Right lobe of liver (tissue), 6 donors: ENCODE data around the gene SPRYD3. TPM values are rescaled to one million over a fixed set of nuclear protein-coding genes. Genes with fewer than 3 reads are reported as not detected.

Experiments used
- ATAC-seq, 4 donors: fragments of 200-7000 bp; cut with Tn5 transposase; one replicate each; pipeline ENCODE4 v1.9.1; 2020; ENCODE audit warnings: mild to moderate bottlenecking in 4 of 4, moderate library complexity in 4 of 4
- DNase-seq, 3 donors: peaks; one replicate each; pipeline ENCODE4 v3.0.0-alpha.2; 2020
- H3K27ac ChIP-seq, 3 donors: fragments of 200-600 bp; one replicate each; pipeline ENCODE4 v1.8.0; 2022
- H3K27me3 ChIP-seq, 2 donors: fragments of 200-600 bp; one replicate each; pipeline ENCODE4 v1.8.0; 2022
- H3K36me3 ChIP-seq, 4 donors: fragments of 200-600 bp; sonication (generic) in 1 of 4; one replicate each; pipeline versions ENCODE4 v1.5.1 to v1.8.0; 2017 to 2022; ENCODE audit warnings: control low read depth in 1 of 4
- H3K4me1 ChIP-seq, 4 donors: fragments of 200-600 bp; sonication (generic) in 1 of 4; one replicate each; pipeline versions ENCODE4 v1.5.1 to v1.8.0; 2017 to 2022; ENCODE audit warnings: control low read depth in 1 of 4
- H3K4me3 ChIP-seq, 3 donors: fragments of 200-600 bp; one replicate each; pipeline ENCODE4 v1.8.0; 2022
- H3K9me3 ChIP-seq, 4 donors: fragments of 200-600 bp; sonication (generic) in 1 of 4; one replicate each; pipeline versions ENCODE4 v1.5.1 to v1.8.0; 2017 to 2022; ENCODE audit warnings: control low read depth in 1 of 4
- CTCF ChIP-seq, 4 donors: fragments of 200-600 bp in 3 of 4; fragments of 450-650 bp in 1 of 4; IDR thresholded peaks; one replicate each; pipeline versions ENCODE4 v1.5.1 to v1.8.0; 2016 to 2022; ENCODE audit warnings: antibody characterized with exemption in 4 of 4, mild to moderate bottlenecking in 2 of 4
- POLR2A ChIP-seq: fragments of 450-650 bp; IDR thresholded peaks from one replicate; pipeline ENCODE4 v1.6.1; 2017; ENCODE audit warnings: antibody characterized with exemption, mild to moderate bottlenecking
- WGBS: methylation state at CpG from one replicate; pipeline ENCODE4 v1.1.6; 2018; ENCODE audit warnings: low coverage, low lambda C conversion rate; ENCODE audit not compliant: insufficient coverage; ENCODE audit errors: missing lambda C conversion rate; 5-methylcytosine and 5-hydroxymethylcytosine counted together
- intact Hi-C, 2 donors: fragments of 100-400 bp; cut with DNase I; formaldehyde crosslinking; loops; one replicate each; pipeline versions ENCODE4 v1.11.2 to v1.14.1; 2022
- total RNA-seq, 6 experiments: library from RNA; depleted of rRNA in 2 of 6; stranded (reverse); fragments of >200 nt in 2 of 6; fragmentation: NEBNext Ultra II Directional in 3 of 6; extraction: Animal tissue kit (Norgen Biotek cat#: 25700) in 3 of 6; gene quantifications; one replicate each; pipeline versions ENCODE4 v1.1.0 to v1.2.4, GENCODE V29; 2016 to 2023
- donor health status: DM: no; HTN: yes; CAD: no.
- donor health status: DM: no; HTN: no; CAD: no.
- donor health status: DM: no; HTN: no; CAD: no.
- donor health status: DM: no; HTN: yes; CAD: no.
- donor health status: DM: no; HTN: yes; CAD: no.

Gene SPRYD3
- total RNA-seq, 6 experiments from 2014 or later, result 12.3 to 18.2 (median 14.4) TPM

DNA sequence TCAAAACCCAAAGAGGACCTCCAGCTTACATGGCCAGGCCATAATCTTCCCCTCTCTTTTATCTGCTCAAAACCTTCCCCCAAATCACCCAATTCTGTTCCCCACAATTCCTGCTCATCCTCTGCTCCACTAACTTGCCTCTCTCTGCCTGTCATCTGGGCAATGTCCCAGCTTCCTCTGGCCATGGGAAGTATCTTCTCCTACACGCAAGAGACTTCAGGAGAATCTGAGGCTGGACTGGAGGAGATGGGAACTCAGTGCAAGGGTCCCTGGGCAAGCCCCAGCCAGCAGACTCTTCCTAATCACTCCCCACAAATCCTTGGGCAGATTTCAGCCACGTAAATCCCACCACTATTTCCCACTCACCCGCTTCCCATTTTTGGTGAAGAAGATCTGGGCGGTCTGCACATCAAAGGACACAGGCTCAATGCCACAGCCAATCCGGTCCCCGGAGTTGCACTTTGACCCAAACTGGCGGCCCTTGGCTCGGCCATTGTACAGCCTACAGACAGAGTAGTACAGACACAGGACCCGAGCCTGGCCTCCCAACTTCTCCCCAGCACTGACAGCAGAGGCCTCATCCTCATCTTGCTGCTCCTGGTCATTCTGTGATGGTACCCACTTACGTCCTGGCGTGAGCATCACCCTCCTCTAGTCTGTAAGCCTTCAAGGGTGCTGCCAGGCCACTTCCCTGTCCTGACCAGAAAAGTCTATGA, 4.7 kb downstream of the SPRYD3 start:
- H3K27me3 ChIP-seq, result no peaks in the 10 kb centered on the region
- TF ChIP-seq POLR2A, result no peak
- peaks cover 0 to 25% (median 6%) of the 10 kb centered on the region in 4 donors for H3K36me3 ChIP-seq
- intact Hi-C loops, result loop anchor here in 1 of 2 donors (10.0 kb wide), 1 partner anchor 210 kb away; no protein-coding TSS in a partner anchor
- H3K4me1 ChIP-seq, result peaks cover 0 to 21% (median 3%) of the 10 kb centered on the region in 4 donors
- ATAC-seq (no peak), DNase-seq (no peak)
- no peak overlapping the region for H3K27ac ChIP-seq
- no peaks in the 10 kb centered on the region for H3K9me3 ChIP-seq
- WGBS, result 74% methylated on average over 7 of the region's 11 CpGs
- no peak overlapping the region for H3K4me3 ChIP-seq

- H3K27ac ChIP-seq, result no peak overlapping the region
- no peaks in the 10 kb centered on the region for H3K9me3 ChIP-seq
- TF ChIP-seq POLR2A, result no peak
- no peak for TF ChIP-seq CTCF (IDR thresholded peaks at IDR 0.05)
- no peak overlapping the region for H3K4me3 ChIP-seq
- peaks cover 0 to 25% (median 6%) of the 10 kb centered on the region in 4 donors for H3K36me3 ChIP-seq
- peaks cover 0 to 21% (median 3%) of the 10 kb centered on the region in 4 donors for H3K4me1 ChIP-seq
- ATAC-seq, result peak; percentile 5 to 55 (median 41)
- 34% methylated on average over 6 of the region's 6 CpGs for WGBS
- intact Hi-C loops, result loop anchor here in 1 of 2 donors (10.0 kb wide), 1 partner anchor 211 kb away; no protein-coding TSS in a partner anchor
- no peaks in the 10 kb centered on the region for H3K27me3 ChIP-seq
- no peak for DNase-seq
These were observed 5.3 kb downstream of the SPRYD3 start for GRCh38 chr12:53073881-53074280.

- Histone ChIP-seq H3K9me3 (no peaks in the 10 kb centered on the region), H3K27me3 (no peaks in the 10 kb centered on the region), H3K36me3 (peaks cover 0 to 25% (median 6%) of the 10 kb centered on the region in 4 donors), H3K4me3 (no peak overlapping the region), H3K27ac (peak overlapping the region in 2 of 3 donors; percentile 9 to 30), H3K4me1 (peaks cover 0 to 12% (median 2%) of the 10 kb centered on the region in 4 donors)
- intact Hi-C loops, result loop anchor here in 1 of 2 donors (10.0 kb wide), 1 partner anchor 213 kb away; no protein-coding TSS in a partner anchor
- 68% methylated on average over 10 of the region's 11 CpGs for WGBS
- no peak for TF ChIP-seq POLR2A
- no peak for TF ChIP-seq CTCF (IDR thresholded peaks at IDR 0.05)
- ATAC-seq (peak; percentile 17 to 51 (median 31)), DNase-seq (peak in 1 of 3 donors; percentile 68)
These were observed 7.3 kb downstream of the SPRYD3 start for GRCh38 chr12:53071591-53072551.

DNA sequence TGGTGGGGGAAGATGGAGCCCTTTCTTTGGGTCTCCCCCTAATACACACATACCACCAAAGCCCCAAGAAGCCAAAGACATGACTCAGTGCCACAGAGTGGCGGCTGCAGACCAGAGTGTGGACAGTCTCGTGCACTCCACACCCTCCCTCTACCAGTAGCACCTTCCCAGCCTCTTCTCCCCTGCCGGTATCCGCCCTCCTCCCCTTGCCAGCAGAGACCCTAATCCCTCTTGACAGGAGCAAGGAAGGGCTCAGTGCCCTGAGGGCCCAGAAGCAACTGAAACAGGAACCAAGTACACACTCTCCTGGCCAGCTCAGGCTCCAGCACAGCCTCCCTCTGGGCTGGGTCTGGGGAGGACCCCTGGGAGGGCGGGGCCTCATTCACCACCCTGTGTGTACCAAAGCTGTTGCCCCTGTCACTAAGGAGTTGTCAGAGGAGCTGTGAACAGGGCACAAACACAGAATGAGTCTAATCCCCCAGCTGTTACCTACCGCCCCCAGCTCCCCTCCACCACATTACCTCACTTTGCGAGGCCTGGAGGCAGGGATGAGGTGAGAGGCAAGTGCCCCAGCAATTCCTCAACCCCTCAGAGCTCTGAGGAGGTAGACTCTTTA, 8.2 kb downstream of the SPRYD3 start:
- WGBS, result 88% methylated on average over 6 of the region's 7 CpGs
- TF ChIP-seq POLR2A, result no peak
- TF ChIP-seq CTCF (IDR thresholded peaks at IDR 0.05), result no peak
- peak in 1 of 4 donors; percentile 5 for ATAC-seq
- Histone ChIP-seq H3K4me3 (no peak overlapping the region), H3K27ac (peak overlapping the region in 1 of 3 donors; percentile 9), H3K36me3 (peaks cover 0 to 23% (median 6%) of the 10 kb centered on the region in 4 donors), H3K27me3 (no peaks in the 10 kb centered on the region), H3K4me1 (peaks cover 0 to 12% (median 2%) of the 10 kb centered on the region in 4 donors), H3K9me3 (no peaks in the 10 kb centered on the region)
- intact Hi-C loops, result loop anchor here in 1 of 2 donors (10.0 kb wide), 1 partner anchor 214 kb away; no protein-coding TSS in a partner anchor
- DNase-seq, result no peak
